HCT116 (cell line): ENCODE measurements around the gene LYRM7. TPM values are rescaled to one million over a fixed set of nuclear protein-coding genes. Genes with fewer than 3 reads are reported as not detected.

ENCODE experiments used
- ATAC-seq: fragments of 200-7000 bp; cut with Tn5 transposase; 2 replicates; pipeline ENCODE4 v1.9.1; 2020; ENCODE audit warnings: mild to moderate bottlenecking, moderate library complexity
- BruUV-seq: library from RNA; stranded (reverse); fragments of 400-500 nt; replicated peaks from 2 replicates; lab custom pipeline; 2021; lab: Mats Ljungman, UMichigan
- CTCF ChIA-PET: fragments of 300-600 bp; sonication (Branson Sonifier 250); formaldehyde crosslinking; loops from one replicate; lab custom pipeline; 2021; ENCODE audit warnings: antibody characterized with exemption; lab: Charles Lee
- POLR2A ChIA-PET: fragments of 300-600, 350-600 bp; sonication (Branson Sonifier 250); formaldehyde crosslinking; loops from one replicate; lab custom pipeline; 2021; ENCODE audit warnings: antibody characterized with exemption; lab: Charles Lee
- RAD21 ChIA-PET, 2 experiments: fragments of 300-600 bp; sonication (Branson Sonifier 250); formaldehyde crosslinking; loops; one replicate each; lab custom pipeline; 2023; ENCODE audit warnings: low total read pairs in 2 of 2; ENCODE audit not compliant: uncharacterized antibody in 2 of 2, unreplicated experiment in 2 of 2, low non-redundant PET in 1 of 2; lab: Charles Lee
- DNase-seq: peaks from one replicate; pipeline ENCODE4 v3.0.0-alpha.2; 2010; ENCODE audit warnings: low read depth, low spot score
- H2AFZ ChIP-seq: fragments of 200-600 bp; shearing (Covaris generic), sonication (generic); 2 replicates; pipeline ENCODE4 v1.6.1; 2017; ENCODE audit warnings: low read depth, mixed run types, mixed read lengths, antibody characterized with exemption, low read length; ENCODE audit not compliant: poor library complexity, severe bottlenecking
- H3K27ac ChIP-seq: 2 replicates; pipeline ENCODE4 v1.5.1; 2012; ENCODE audit warnings: low read depth, low read length
- H3K27me3 ChIP-seq: fragments of 200-600 bp; sonication (generic); 2 replicates; pipeline ENCODE4 v1.6.1; 2016; ENCODE audit warnings: mixed run types, low read length, mixed read lengths; ENCODE audit not compliant: insufficient read depth
- H3K36me3 ChIP-seq, 2 experiments: fragments of 200-500 bp in 1 of 2; fragments of 200-600 bp in 1 of 2; sonication (Bioruptor generic) in 1 of 2; sonication (generic) in 1 of 2; 2 replicates each; pipeline versions ENCODE4 v1.5.1 to v1.6.1; 2014 to 2016; ENCODE audit warnings: low read length in 2 of 2, inconsistent platforms in 1 of 2, mixed read lengths in 1 of 2, mixed run types in 1 of 2; ENCODE audit not compliant: insufficient read depth in 2 of 2, control insufficient read depth in 1 of 2
- H3K4me1 ChIP-seq, 2 experiments: fragments of 200-600 bp in 1 of 2; sonication (generic) in 1 of 2; 2 replicates each; pipeline versions ENCODE4 v1.5.1 to v1.6.1; 2012 to 2017; ENCODE audit warnings: low read length in 2 of 2, inconsistent platforms in 1 of 2, mild to moderate bottlenecking in 1 of 2, mixed read lengths in 1 of 2, mixed run types in 1 of 2, moderate library complexity in 1 of 2; ENCODE audit not compliant: insufficient read depth in 2 of 2, control insufficient read depth in 1 of 2
- H3K4me2 ChIP-seq: fragments of 200-600 bp; sonication (generic); 2 replicates; pipeline ENCODE4 v1.6.1; 2017; ENCODE audit warnings: mixed run types, low read length, mixed read lengths
- H3K4me3 ChIP-seq, 2 experiments: fragments of 200-600 bp in 1 of 2; sonication (generic) in 1 of 2; replicated peaks in 1 of 2; 2 replicates each; pipeline ENCODE4 v1.5.1; 2011 to 2016; ENCODE audit warnings: low read length in 2 of 2, control low read depth in 1 of 2, low read depth in 1 of 2, mild to moderate bottlenecking in 1 of 2, mixed read lengths in 1 of 2, mixed run types in 1 of 2
- H3K79me2 ChIP-seq: fragments of 200-600 bp; sonication (generic); 2 replicates; pipeline ENCODE4 v1.6.1; 2017; ENCODE audit warnings: mild to moderate bottlenecking, mixed run types, low read length, moderate library complexity, mixed read lengths; ENCODE audit not compliant: insufficient read depth
- H3K9ac ChIP-seq: fragments of 200-600 bp; sonication (generic); 2 replicates; pipeline ENCODE4 v1.6.1; 2016; ENCODE audit warnings: low read length, mixed read lengths
- H3K9me2 ChIP-seq: fragments of 200-600 bp; sonication (generic), shearing (Covaris generic); 2 replicates; pipeline ENCODE4 v1.6.1; 2017; ENCODE audit warnings: mixed run types, mild to moderate bottlenecking, moderate library complexity; ENCODE audit not compliant: insufficient read depth
- H3K9me3 ChIP-seq, 2 experiments: fragments of 200-500 bp in 1 of 2; fragments of 200-600 bp in 1 of 2; sonication (Bioruptor generic) in 1 of 2; sonication (generic) in 1 of 2; 2 replicates each; pipeline ENCODE4 v1.6.1; 2014 to 2017; ENCODE audit warnings: low read length in 2 of 2, mixed read lengths in 2 of 2, inconsistent platforms in 1 of 2, low read depth in 1 of 2, mild to moderate bottlenecking in 1 of 2, mixed run types in 1 of 2, moderate library complexity in 1 of 2; ENCODE audit not compliant: control insufficient read depth in 1 of 2, insufficient read depth in 1 of 2
- H4K20me1 ChIP-seq: fragments of 200-600 bp; sonication (generic), shearing (Covaris generic); 2 replicates; pipeline ENCODE4 v1.6.1; 2017; ENCODE audit warnings: mixed run types, mild to moderate bottlenecking, moderate library complexity; ENCODE audit not compliant: insufficient read depth
- CBX3 ChIP-seq: IDR thresholded peaks from 2 replicates; pipeline ENCODE4 v1.6.1; 2012; ENCODE audit warnings: low read depth
- CEBPB ChIP-seq: IDR thresholded peaks from 2 replicates; pipeline ENCODE4 v1.6.1; 2012; ENCODE audit warnings: low read depth
- EGR1 ChIP-seq: IDR thresholded peaks from 2 replicates; pipeline ENCODE4 v1.6.1; 2012; ENCODE audit warnings: low read depth
- EZH2phosphoT487 ChIP-seq: fragments of 200-600 bp; IDR thresholded peaks from 2 replicates; pipeline ENCODE4 v1.6.1; 2018; ENCODE audit warnings: antibody characterized with exemption, borderline replicate concordance
- FOSL1 ChIP-seq: IDR thresholded peaks from 2 replicates; pipeline ENCODE4 v1.6.1; 2012; ENCODE audit warnings: low read depth
- POLR2A ChIP-seq: IDR thresholded peaks from 2 replicates; pipeline ENCODE4 v1.7.0; 2011; ENCODE audit warnings: borderline replicate concordance; ENCODE audit not compliant: insufficient read depth, insufficient read length; ENCODE audit errors: extremely low read depth
- POLR2AphosphoS5 ChIP-seq: IDR thresholded peaks from 2 replicates; pipeline ENCODE4 v1.6.1; 2011; ENCODE audit warnings: mild to moderate bottlenecking, low read depth, low read length, moderate library complexity
- RAD21 ChIP-seq: IDR thresholded peaks from 2 replicates; pipeline ENCODE4 v1.6.1; 2012; ENCODE audit warnings: low read depth, mild to moderate bottlenecking
- SP1 ChIP-seq: IDR thresholded peaks from 2 replicates; pipeline ENCODE4 v1.6.1; 2012; ENCODE audit warnings: low read depth
- SRF ChIP-seq: IDR thresholded peaks from 2 replicates; pipeline ENCODE4 v1.6.1; 2012; ENCODE audit warnings: low read depth
- TCF7L2 ChIP-seq: IDR thresholded peaks from 2 replicates; pipeline ENCODE4 v1.7.0; 2011; ENCODE audit warnings: borderline replicate concordance, inconsistent platforms; ENCODE audit not compliant: insufficient read depth, insufficient read length; ENCODE audit errors: extremely low read depth
- YY1 ChIP-seq: IDR thresholded peaks from 2 replicates; pipeline ENCODE4 v1.6.1; 2011; ENCODE audit warnings: low read length, low read depth, moderate library complexity, mild to moderate bottlenecking; ENCODE audit not compliant: insufficient replicate concordance; ENCODE audit errors: extremely low read depth
- ZFX ChIP-seq: fragments of 450-650 bp; IDR thresholded peaks from 2 replicates; pipeline ENCODE4 v1.6.1; 2017
- intact Hi-C: fragments of 100-400 bp; cut with micrococcal nuclease; formaldehyde crosslinking; loops from 2 replicates; pipeline ENCODE4 v1.10.0; 2022
- total RNA-seq: library from RNA; stranded (reverse); gene quantifications from one replicate; pipeline ENCODE4 v1.2.1, GENCODE V29; 2021; ENCODE audit not compliant: unreplicated experiment
- TF ChIP-seq, protein P1 (sequence below): IDR thresholded peaks from 2 replicates; pipeline ENCODE4 v1.6.1; 2012
- TF ChIP-seq, protein P2 (sequence below): IDR thresholded peaks from 2 replicates; pipeline ENCODE4 v1.6.1; 2011; ENCODE audit warnings: mild to moderate bottlenecking, low read length, moderate library complexity; ENCODE audit not compliant: insufficient replicate concordance; ENCODE audit errors: extremely low read depth
- TF ChIP-seq, protein P3 (sequence below), 3 experiments: fragments of 200-600 bp in 1 of 3; sonication (generic) in 1 of 3; IDR thresholded peaks in 2 of 3; conservative IDR thresholded peaks in 1 of 3; 2 replicates each; pipeline ENCODE4 v1.5.1; 2012 to 2017; ENCODE audit warnings: low read depth in 2 of 3, low read length in 2 of 3, antibody characterized with exemption in 1 of 3, borderline replicate concordance in 1 of 3, control low read depth in 1 of 3, mild to moderate bottlenecking in 1 of 3, mixed read lengths in 1 of 3, mixed run types in 1 of 3, moderate library complexity in 1 of 3; ENCODE audit not compliant: insufficient read depth in 1 of 3

The LYRM7 gene
- total RNA-seq, 1 experiment from 2014 or later = 14.4 TPM

DNA sequence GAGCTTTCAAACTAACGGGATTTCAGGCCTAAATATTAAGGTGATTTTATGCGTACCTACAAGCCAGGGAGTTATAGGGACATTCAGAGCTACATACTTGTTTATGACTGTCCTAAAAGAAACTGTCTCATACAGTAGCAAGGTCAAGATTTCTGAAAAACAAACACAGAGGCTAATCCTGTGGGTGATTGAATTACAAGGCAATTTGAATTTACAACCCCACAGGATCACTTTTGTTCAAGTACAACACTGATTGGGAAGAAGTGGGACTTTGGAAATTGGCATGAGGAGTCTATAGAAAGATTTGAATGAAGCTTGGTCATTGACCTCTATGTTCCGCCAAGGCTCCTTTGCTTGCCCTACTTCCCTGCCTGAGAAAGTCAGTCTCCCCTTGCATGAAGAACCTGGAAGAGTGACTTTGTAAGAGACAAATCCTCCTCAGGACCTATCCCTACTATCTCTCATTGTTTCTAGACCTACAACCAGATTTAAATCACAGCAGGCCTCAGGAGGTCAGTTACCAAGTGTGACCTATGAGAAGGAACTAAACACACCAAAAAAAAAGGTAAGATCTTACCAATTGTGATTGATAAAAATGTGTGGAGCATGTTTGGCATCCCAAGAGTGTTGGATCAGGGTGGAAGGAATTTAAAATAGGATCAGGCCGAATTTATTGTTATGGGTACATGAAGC lies 54.7 kb downstream of the LYRM7 start:
- H3K36me3 ChIP-seq = no peaks in the 10 kb centered on the region
- ChIA-PET CTCF (no interaction called here), RAD21 (no interaction called here), POLR2A (no interaction called here)
- intact Hi-C loops = no loop called here
- TF ChIP-seq TCF7L2 = no peak
- no peak for TF ChIP-seq POLR2A
- TF ChIP-seq, protein P1, sequence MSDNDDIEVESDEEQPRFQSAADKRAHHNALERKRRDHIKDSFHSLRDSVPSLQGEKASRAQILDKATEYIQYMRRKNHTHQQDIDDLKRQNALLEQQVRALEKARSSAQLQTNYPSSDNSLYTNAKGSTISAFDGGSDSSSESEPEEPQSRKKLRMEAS = no peak
- no peak for TF ChIP-seq RAD21
- TF ChIP-seq CBX3 = no peak
- no peak for TF ChIP-seq ZFX
- TF ChIP-seq SP1 = no peak
- no peak for TF ChIP-seq EZH2phosphoT487
- no peak for TF ChIP-seq SRF
- TF ChIP-seq FOSL1 = no peak
- no peak for TF ChIP-seq POLR2AphosphoS5
- no peak for TF ChIP-seq EGR1
- TF ChIP-seq, protein P2, sequence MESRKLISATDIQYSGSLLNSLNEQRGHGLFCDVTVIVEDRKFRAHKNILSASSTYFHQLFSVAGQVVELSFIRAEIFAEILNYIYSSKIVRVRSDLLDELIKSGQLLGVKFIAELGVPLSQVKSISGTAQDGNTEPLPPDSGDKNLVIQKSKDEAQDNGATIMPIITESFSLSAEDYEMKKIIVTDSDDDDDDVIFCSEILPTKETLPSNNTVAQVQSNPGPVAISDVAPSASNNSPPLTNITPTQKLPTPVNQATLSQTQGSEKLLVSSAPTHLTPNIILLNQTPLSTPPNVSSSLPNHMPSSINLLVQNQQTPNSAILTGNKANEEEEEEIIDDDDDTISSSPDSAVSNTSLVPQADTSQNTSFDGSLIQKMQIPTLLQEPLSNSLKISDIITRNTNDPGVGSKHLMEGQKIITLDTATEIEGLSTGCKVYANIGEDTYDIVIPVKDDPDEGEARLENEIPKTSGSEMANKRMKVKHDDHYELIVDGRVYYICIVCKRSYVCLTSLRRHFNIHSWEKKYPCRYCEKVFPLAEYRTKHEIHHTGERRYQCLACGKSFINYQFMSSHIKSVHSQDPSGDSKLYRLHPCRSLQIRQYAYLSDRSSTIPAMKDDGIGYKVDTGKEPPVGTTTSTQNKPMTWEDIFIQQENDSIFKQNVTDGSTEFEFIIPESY = no peak
- TF ChIP-seq CEBPB = no peak
- TF ChIP-seq, protein P3, sequence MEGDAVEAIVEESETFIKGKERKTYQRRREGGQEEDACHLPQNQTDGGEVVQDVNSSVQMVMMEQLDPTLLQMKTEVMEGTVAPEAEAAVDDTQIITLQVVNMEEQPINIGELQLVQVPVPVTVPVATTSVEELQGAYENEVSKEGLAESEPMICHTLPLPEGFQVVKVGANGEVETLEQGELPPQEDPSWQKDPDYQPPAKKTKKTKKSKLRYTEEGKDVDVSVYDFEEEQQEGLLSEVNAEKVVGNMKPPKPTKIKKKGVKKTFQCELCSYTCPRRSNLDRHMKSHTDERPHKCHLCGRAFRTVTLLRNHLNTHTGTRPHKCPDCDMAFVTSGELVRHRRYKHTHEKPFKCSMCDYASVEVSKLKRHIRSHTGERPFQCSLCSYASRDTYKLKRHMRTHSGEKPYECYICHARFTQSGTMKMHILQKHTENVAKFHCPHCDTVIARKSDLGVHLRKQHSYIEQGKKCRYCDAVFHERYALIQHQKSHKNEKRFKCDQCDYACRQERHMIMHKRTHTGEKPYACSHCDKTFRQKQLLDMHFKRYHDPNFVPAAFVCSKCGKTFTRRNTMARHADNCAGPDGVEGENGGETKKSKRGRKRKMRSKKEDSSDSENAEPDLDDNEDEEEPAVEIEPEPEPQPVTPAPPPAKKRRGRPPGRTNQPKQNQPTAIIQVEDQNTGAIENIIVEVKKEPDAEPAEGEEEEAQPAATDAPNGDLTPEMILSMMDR (IDR thresholded peaks at IDR 0.05 in 2 of 3, conservative IDR thresholded peaks at IDR 0.05 in 1 of 3; ENCODE audit: borderline replicate concordance in 1 of 3, insufficient read depth in 1 of 3, low read depth in 2 of 3, low read length in 2 of 3) = no peak
- no peak for TF ChIP-seq YY1
- no peak overlapping the region for H3K4me3 ChIP-seq
- H4K20me1 ChIP-seq = no peaks in the 10 kb centered on the region
- no TSS peak for BruUV-seq
- no peaks in the 10 kb centered on the region for H3K9me2 ChIP-seq
- H3K4me1 ChIP-seq = no peaks in the 10 kb centered on the region
- H3K27me3 ChIP-seq = no peaks in the 10 kb centered on the region
- H3K4me2 ChIP-seq = no peak overlapping the region
- no peaks in the 10 kb centered on the region for H3K79me2 ChIP-seq
- H3K9ac ChIP-seq = no peak overlapping the region
- ATAC-seq = no peak
- no peak for DNase-seq
- H3K9me3 ChIP-seq = no peaks in the 10 kb centered on the region
- H2AFZ ChIP-seq = no peak overlapping the region
- H3K27ac ChIP-seq = no peak overlapping the region
